Testis (tissue), 2 donors: Measurements from ENCODE around the gene COL6A1.

Source experiments
- POLR2A ChIP-seq: fragments of 450-650 bp; IDR thresholded peaks from one replicate; pipeline ENCODE4 v1.6.1; 2017; ENCODE audit warnings: antibody characterized with exemption, mild to moderate bottlenecking, moderate library complexity
- TF ChIP-seq, protein P1 (sequence below), 3 experiments: fragments of 450-650 bp in 2 of 3; fragments of 200-600 bp in 1 of 3; sonication (generic) in 1 of 3; IDR thresholded peaks; one replicate each; pipeline ENCODE4 v1.5.1; 2016 to 2019; ENCODE audit warnings: antibody characterized with exemption in 3 of 3, mild to moderate bottlenecking in 2 of 3, moderate library complexity in 1 of 3

DNA sequence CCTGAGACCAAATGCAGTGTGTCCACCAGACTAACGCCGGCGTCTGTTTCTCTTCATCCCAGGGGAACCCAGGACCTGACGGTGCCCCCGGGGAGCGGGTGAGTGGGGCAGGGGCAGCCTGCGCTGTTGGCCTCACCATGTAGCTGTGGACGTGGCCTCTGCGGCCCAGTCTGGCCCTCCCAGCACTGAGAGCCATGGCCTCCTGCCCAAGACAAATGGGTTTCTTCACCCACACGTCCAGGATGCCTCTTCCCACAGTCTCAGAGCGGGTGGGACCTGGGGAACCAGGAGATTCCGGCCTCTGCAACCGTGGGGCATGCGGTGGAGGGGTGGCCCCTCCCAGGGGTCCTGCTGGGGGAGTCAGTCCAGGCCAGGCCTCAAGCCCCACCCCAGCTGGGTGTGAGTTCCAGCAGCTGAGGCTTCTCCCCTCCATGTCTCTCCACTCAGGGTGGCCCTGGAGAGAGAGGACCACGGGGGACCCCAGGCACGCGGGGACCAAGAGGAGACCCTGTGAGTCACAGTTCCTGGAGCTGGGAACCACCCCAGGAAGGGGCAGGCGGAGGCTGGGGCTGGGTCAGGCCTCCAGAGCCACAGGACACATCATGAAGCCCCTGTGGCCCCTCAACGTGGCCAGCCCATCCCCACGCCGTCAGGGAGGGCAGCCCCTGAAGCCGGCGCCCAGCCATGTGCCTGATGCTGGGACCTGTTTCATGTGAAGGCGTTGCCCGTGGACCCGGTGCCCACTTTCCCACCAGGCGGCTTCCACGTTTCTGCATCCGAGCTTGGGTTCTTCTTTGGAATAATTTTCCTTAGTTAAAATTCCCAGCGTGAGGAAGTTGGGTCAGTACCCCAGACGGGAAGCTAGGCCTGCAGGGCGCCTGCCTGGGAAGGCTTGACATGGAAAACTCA is 11.0 kb downstream of the COL6A1 start:
- TF ChIP-seq POLR2A = no peak
- TF ChIP-seq, protein P1, sequence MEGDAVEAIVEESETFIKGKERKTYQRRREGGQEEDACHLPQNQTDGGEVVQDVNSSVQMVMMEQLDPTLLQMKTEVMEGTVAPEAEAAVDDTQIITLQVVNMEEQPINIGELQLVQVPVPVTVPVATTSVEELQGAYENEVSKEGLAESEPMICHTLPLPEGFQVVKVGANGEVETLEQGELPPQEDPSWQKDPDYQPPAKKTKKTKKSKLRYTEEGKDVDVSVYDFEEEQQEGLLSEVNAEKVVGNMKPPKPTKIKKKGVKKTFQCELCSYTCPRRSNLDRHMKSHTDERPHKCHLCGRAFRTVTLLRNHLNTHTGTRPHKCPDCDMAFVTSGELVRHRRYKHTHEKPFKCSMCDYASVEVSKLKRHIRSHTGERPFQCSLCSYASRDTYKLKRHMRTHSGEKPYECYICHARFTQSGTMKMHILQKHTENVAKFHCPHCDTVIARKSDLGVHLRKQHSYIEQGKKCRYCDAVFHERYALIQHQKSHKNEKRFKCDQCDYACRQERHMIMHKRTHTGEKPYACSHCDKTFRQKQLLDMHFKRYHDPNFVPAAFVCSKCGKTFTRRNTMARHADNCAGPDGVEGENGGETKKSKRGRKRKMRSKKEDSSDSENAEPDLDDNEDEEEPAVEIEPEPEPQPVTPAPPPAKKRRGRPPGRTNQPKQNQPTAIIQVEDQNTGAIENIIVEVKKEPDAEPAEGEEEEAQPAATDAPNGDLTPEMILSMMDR (IDR thresholded peaks at IDR 0.05) = no peak
